KMS-11 (cell line): ENCODE data around the gene DHX38.

ENCODE experiments used
- H2AFZ ChIP-seq: fragments of 200-600 bp; sonication (generic); 2 replicates; pipeline ENCODE4 v1.6.1; 2016; ENCODE audit warnings: antibody characterized with exemption, mixed run types, low read depth
- H3K27ac ChIP-seq: fragments of 200-600 bp; sonication (generic); 2 replicates; pipeline ENCODE4 v1.6.1; 2016; ENCODE audit warnings: mild to moderate bottlenecking, mixed run types
- H3K27me3 ChIP-seq: fragments of 200-600 bp; sonication (generic); 2 replicates; pipeline ENCODE4 v1.6.1; 2017; ENCODE audit warnings: mild to moderate bottlenecking, low read depth, mixed run types, moderate library complexity; ENCODE audit not compliant: insufficient read depth
- H3K36me3 ChIP-seq: fragments of 200-600 bp; sonication (generic); 2 replicates; pipeline ENCODE4 v1.6.1; 2017; ENCODE audit warnings: mild to moderate bottlenecking, mixed run types; ENCODE audit not compliant: insufficient read depth
- H3K4me1 ChIP-seq: fragments of 200-600 bp; sonication (generic); 2 replicates; pipeline ENCODE4 v1.6.1; 2016; ENCODE audit warnings: mild to moderate bottlenecking, low read depth, mixed run types; ENCODE audit not compliant: poor library complexity, severe bottlenecking
- H3K4me2 ChIP-seq: fragments of 200-600 bp; sonication (generic); 2 replicates; pipeline ENCODE4 v1.7.0; 2016; ENCODE audit warnings: mild to moderate bottlenecking, mixed run types
- H3K4me3 ChIP-seq: fragments of 200-600 bp; sonication (generic); IDR thresholded peaks from 2 replicates; pipeline ENCODE4 v1.6.1; 2017; ENCODE audit warnings: low read depth, low read length, mixed read lengths; ENCODE audit not compliant: insufficient read depth
- H3K79me2 ChIP-seq: fragments of 200-600 bp; sonication (generic); 2 replicates; pipeline ENCODE4 v1.6.1; 2016; ENCODE audit warnings: low read depth, mixed run types; ENCODE audit not compliant: insufficient read depth
- H3K9ac ChIP-seq: fragments of 200-600 bp; sonication (generic); 2 replicates; pipeline ENCODE4 v1.6.1; 2016; ENCODE audit warnings: mild to moderate bottlenecking, mixed run types
- H4K20me1 ChIP-seq: fragments of 200-600 bp; sonication (generic); 2 replicates; pipeline ENCODE4 v1.6.1; 2016; ENCODE audit warnings: mild to moderate bottlenecking, mixed run types; ENCODE audit not compliant: insufficient read depth
- TF ChIP-seq, protein P1 (sequence below): fragments of 200-600 bp; sonication (generic); conservative IDR thresholded peaks from 2 replicates; pipeline ENCODE4 v1.6.1; 2017; ENCODE audit warnings: low read depth, mild to moderate bottlenecking, antibody characterized with exemption, low read length, moderate library complexity, mixed read lengths

DHX38 gene

DNA sequence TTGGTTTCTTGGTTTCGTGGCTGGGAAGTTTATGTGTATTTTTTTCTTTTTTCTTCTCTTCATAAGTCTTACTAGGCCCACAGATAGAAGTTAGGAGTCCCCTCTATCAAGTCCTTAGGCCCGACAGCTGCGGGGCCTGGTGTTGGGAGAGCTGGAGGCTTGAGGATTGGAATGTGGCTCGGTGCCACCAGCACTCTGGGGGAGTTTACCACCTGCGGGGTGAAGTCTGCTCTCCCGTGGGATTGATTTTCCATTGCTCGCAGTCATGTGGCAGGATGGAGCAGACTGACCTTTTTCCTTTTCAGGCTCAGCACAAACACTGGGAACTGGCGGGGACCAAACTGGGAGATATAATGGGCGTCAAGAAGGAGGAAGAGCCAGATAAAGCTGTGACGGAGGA is 7.5 kb downstream of the DHX38 start:
- no peak overlapping the region for H3K9ac ChIP-seq
- no peak overlapping the region for H3K4me2 ChIP-seq
- H4K20me1 ChIP-seq: no peaks in the 10 kb centered on the region
- H3K4me1 ChIP-seq: no peaks in the 10 kb centered on the region
- no peak overlapping the region for H2AFZ ChIP-seq
- TF ChIP-seq, protein P1, sequence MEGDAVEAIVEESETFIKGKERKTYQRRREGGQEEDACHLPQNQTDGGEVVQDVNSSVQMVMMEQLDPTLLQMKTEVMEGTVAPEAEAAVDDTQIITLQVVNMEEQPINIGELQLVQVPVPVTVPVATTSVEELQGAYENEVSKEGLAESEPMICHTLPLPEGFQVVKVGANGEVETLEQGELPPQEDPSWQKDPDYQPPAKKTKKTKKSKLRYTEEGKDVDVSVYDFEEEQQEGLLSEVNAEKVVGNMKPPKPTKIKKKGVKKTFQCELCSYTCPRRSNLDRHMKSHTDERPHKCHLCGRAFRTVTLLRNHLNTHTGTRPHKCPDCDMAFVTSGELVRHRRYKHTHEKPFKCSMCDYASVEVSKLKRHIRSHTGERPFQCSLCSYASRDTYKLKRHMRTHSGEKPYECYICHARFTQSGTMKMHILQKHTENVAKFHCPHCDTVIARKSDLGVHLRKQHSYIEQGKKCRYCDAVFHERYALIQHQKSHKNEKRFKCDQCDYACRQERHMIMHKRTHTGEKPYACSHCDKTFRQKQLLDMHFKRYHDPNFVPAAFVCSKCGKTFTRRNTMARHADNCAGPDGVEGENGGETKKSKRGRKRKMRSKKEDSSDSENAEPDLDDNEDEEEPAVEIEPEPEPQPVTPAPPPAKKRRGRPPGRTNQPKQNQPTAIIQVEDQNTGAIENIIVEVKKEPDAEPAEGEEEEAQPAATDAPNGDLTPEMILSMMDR: no peak
- peaks cover 16% of the 10 kb centered on the region; the same call in 1 of the 2 replicates for H3K36me3 ChIP-seq
- no peak overlapping the region for H3K4me3 ChIP-seq
- H3K27ac ChIP-seq: no peak overlapping the region
- H3K79me2 ChIP-seq: peaks cover 3% of the 10 kb centered on the region; the same call in 1 of the 2 replicates
- H3K27me3 ChIP-seq: no peaks in the 10 kb centered on the region

DNA sequence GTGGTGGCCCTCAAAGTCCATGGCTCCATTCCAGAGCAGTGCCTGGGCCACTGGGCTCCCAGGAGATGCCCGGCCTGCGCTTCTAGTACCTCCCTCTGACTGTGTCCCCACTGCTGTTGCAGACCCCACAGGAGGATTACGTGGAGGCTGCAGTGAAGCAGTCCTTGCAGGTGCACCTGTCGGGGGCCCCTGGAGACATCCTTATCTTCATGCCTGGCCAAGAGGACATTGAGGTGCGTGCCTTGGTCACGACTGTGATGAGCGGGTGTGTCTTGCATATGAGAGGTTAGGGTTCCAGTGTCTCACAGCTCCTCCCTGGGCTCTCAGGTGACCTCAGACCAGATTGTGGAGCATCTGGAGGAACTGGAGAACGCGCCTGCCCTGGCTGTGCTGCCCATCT is 11.3 kb downstream of the DHX38 start:
- Histone ChIP-seq H2AFZ (no peak overlapping the region), H4K20me1 (no peaks in the 10 kb centered on the region), H3K36me3 (peaks cover 20% of the 10 kb centered on the region; the same call in 1 of the 2 replicates), H3K4me3 (no peak overlapping the region), H3K79me2 (no peaks in the 10 kb centered on the region), H3K4me1 (no peaks in the 10 kb centered on the region), H3K4me2 (no peak overlapping the region), H3K27me3 (no peaks in the 10 kb centered on the region), H3K9ac (no peak overlapping the region), H3K27ac (no peak overlapping the region)
- TF ChIP-seq, protein P1: no peak

DNA sequence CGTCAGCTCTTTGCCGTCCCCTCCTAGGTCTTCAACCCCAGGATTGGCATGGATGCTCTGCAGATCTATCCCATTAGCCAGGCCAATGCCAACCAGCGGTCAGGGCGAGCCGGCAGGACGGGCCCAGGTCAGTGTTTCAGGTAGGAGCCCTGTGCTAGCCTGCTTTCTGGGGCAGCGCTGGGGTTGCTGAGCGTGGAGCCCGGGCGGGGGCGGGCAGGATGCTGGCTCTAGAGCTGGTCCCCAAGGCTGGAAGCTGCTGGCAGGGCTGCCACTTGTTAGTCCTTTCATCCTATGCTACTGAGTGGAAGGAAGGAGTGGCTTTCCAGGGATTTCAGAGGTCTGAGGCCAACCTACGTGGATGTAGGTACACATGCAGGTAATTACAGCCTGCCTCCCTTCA is 12.3 kb downstream of the DHX38 start:
- Histone ChIP-seq H3K4me2 (no peak overlapping the region), H3K9ac (no peak overlapping the region), H3K4me3 (no peak overlapping the region), H3K36me3 (peaks cover 19% of the 10 kb centered on the region; the same call in 1 of the 2 replicates), H2AFZ (no peak overlapping the region), H3K27ac (no peak overlapping the region), H3K27me3 (no peaks in the 10 kb centered on the region), H3K79me2 (no peaks in the 10 kb centered on the region), H3K4me1 (no peaks in the 10 kb centered on the region), H4K20me1 (no peaks in the 10 kb centered on the region)
- TF ChIP-seq, protein P1: no peak

DNA sequence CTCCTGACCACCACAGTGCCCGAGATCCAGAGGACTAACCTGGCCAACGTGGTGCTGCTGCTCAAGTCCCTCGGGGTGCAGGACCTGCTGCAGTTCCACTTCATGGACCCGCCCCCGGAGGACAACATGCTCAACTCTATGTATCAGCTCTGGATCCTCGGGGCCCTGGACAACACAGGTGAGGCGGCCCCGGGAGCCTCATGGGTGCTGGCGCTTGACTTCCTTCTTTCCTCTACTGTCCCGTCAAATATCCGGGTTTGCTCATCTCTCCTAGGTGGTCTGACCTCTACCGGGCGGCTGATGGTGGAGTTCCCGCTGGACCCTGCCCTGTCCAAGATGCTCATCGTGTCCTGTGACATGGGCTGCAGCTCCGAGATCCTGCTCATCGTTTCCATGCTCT is 13.7 kb downstream of the DHX38 start:
- Histone ChIP-seq H3K9ac (no peak overlapping the region), H2AFZ (no peak overlapping the region), H3K4me3 (no peak overlapping the region), H3K27me3 (no peaks in the 10 kb centered on the region), H3K4me1 (no peaks in the 10 kb centered on the region), H3K27ac (no peak overlapping the region), H4K20me1 (no peaks in the 10 kb centered on the region), H3K79me2 (no peaks in the 10 kb centered on the region), H3K36me3 (peaks cover 10% of the 10 kb centered on the region; the same call in 1 of the 2 replicates), H3K4me2 (no peak overlapping the region)
- TF ChIP-seq, protein P1: no peak
